ENCODE data around the gene IFNA17.
"Not testable (repeated sequence)": the region's sequence is repeated elsewhere in the genome, so short reads cannot be mapped to it uniquely, and the experiment has no call there.

The IFNA17 gene

GRCh38 chr9:21210311-21210710 lies 17.7 kb downstream of the IFNA17 start:
- DNase-seq: no peak

- DNase-seq: not testable (repeated sequence)
These were observed 21.0 kb downstream of the IFNA17 start, which contains the start of gene IFNA10 for GRCh38 chr9:21207043-21207442. IFNA10 (minus strand) TSS chr9:21207143; CDS start chr9:21207097, 46 bp downstream.

DNA sequence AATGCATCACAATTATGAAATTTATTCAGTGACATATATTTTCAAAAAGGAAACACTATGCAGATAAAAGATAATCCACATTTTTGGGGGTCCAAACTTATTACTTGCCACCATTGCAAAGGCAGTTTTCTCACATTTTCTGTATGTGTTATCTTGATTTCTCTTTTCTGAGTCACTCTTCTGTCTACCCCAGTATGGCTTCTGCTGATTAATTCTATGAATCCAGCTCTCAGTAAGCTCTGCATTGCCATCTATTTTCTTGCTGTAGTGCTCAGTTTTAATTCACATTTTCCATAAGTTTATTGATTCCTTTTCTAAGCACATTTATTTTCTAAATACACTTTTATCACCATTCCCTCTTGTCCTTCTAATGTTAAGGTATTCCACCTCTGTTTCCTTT lies 22.8 kb downstream of the IFNA17 start:
- no peak for DNase-seq

GRCh38 chr9:21202105-21202504 lies 25.9 kb downstream of the IFNA17 start, which contains the start of gene IFNA7:
IFNA7 (minus strand) TSS chr9:21202205; CDS start chr9:21202165, 40 bp downstream.
- not testable (repeated sequence) for DNase-seq

GRCh38 chr9:21194867-21195776 lies 32.9 kb downstream of the IFNA17 start:
- not testable (repeated sequence) for DNase-seq

- DNase-seq: not testable (repeated sequence)
These were observed 40.5 kb downstream of the IFNA17 start, which contains the start of gene IFNA4 for GRCh38 chr9:21187487-21187886. IFNA4 (minus strand) TSS chr9:21187587; CDS start chr9:21187531, 56 bp downstream.

DNA sequence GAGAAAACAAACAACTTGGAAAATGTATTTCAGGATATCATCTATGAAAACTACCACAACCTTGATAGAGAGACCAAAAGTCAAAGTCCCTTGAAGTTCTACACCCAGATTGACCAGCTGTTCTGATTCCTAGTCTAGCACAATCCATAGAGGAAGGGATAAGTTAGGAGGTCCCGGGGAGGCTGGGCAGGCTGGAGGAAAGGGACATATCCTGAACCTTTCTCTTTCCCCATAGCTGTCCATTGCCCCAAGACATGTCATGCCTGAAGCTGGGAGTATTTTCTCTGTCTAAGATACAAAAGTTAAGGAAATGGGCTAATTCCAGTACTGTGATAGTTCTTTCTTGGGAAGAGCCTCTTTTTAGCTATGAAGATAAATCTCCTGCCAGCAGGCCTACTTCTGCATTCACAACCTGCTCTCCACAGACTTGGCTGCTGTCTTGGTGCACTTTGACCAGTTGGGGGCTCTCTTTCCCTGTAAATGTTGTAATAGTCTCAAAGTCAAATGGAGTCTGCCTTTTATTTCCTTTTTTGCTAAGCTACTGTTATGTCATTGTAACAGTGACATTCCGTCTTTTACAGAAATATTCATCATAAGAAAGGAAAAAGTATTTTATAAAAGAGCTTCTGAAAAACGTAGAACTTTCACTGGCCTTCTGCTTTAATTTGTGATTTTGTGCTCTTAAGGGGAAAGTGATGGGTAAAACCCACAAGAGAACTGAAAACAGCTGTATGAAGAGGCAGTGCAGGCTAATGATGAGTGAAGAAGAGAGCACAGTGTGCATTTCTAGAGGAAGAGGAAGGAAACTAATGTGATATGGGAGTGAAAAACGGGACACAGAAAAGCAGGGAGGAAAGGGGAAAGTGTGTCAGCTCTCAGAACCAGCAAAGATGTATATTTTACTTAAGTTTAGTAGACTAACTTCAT lies 44.9 kb downstream of the IFNA17 start:
- peak; percentile 3 for DNase-seq
